Measurements from ENCODE around the gene ARHGEF12. TPM values are rescaled to one million over a fixed set of nuclear protein-coding genes. Genes with fewer than 3 reads are reported as not detected.

The ARHGEF12 gene
- total and polyA plus RNA-seq, 10 of the 15 experiments (the other 5 are each of a cell fraction or from before 2014, with no cell fraction given) = 2.7 to 40.8 (median 20.9) TPM

DNA sequence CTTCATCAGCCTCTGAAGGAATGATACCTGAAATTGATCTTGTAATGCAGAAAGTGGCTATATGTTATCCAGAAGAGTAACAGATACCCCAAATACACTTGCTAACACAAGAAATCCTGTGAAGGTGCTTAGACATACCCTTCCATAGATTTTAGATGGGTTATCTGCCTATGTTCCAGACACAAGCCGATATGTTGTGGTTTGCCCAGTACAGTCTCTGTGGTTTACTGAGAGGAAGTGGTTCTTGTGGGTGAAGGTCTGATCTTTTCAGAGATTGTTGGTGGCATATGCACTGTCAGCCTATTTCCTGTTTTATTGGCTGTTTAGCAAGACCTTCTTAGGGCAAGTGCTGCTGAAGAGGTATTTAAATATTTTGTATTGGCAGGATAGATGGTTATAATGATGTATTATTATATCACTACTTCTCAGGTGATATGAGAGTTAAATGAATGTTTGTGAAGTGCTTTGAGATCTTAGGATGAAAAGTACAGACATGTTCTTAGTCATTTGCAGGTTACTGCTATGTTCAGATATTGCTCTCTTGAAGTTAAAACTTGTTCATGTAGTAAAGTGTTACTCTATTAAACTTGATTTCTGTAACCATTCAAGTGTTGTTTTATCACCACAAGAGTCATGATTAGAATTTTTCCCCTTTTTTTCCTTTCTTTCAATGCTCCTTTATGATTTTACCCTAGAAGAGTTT, 8.2 kb downstream of the ARHGEF12 start (continued):
- TF ChIP-seq, protein P1, sequence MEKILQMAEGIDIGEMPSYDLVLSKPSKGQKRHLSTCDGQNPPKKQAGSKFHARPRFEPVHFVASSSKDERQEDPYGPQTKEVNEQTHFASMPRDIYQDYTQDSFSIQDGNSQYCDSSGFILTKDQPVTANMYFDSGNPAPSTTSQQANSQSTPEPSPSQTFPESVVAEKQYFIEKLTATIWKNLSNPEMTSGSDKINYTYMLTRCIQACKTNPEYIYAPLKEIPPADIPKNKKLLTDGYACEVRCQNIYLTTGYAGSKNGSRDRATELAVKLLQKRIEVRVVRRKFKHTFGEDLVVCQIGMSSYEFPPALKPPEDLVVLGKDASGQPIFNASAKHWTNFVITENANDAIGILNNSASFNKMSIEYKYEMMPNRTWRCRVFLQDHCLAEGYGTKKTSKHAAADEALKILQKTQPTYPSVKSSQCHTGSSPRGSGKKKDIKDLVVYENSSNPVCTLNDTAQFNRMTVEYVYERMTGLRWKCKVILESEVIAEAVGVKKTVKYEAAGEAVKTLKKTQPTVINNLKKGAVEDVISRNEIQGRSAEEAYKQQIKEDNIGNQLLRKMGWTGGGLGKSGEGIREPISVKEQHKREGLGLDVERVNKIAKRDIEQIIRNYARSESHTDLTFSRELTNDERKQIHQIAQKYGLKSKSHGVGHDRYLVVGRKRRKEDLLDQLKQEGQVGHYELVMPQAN (conservative IDR thresholded peaks at IDR 0.05) = 0 out of 2 replicates have a peak, but pooled peaks have one; percentile 15
- TF ChIP-seq, protein P2, sequence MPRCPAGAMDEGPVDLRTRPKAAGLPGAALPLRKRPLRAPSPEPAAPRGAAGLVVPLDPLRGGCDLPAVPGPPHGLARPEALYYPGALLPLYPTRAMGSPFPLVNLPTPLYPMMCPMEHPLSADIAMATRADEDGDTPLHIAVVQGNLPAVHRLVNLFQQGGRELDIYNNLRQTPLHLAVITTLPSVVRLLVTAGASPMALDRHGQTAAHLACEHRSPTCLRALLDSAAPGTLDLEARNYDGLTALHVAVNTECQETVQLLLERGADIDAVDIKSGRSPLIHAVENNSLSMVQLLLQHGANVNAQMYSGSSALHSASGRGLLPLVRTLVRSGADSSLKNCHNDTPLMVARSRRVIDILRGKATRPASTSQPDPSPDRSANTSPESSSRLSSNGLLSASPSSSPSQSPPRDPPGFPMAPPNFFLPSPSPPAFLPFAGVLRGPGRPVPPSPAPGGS (IDR thresholded peaks at IDR 0.05; ENCODE audit: borderline replicate concordance, insufficient read depth, low read depth, low read length, poor library complexity, severe bottlenecking) = peak; percentile 37
- TF ChIP-seq, protein P3, sequence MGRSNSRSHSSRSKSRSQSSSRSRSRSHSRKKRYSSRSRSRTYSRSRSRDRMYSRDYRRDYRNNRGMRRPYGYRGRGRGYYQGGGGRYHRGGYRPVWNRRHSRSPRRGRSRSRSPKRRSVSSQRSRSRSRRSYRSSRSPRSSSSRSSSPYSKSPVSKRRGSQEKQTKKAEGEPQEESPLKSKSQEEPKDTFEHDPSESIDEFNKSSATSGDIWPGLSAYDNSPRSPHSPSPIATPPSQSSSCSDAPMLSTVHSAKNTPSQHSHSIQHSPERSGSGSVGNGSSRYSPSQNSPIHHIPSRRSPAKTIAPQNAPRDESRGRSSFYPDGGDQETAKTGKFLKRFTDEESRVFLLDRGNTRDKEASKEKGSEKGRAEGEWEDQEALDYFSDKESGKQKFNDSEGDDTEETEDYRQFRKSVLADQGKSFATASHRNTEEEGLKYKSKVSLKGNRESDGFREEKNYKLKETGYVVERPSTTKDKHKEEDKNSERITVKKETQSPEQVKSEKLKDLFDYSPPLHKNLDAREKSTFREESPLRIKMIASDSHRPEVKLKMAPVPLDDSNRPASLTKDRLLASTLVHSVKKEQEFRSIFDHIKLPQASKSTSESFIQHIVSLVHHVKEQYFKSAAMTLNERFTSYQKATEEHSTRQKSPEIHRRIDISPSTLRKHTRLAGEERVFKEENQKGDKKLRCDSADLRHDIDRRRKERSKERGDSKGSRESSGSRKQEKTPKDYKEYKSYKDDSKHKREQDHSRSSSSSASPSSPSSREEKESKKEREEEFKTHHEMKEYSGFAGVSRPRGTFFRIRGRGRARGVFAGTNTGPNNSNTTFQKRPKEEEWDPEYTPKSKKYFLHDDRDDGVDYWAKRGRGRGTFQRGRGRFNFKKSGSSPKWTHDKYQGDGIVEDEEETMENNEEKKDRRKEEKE (IDR thresholded peaks at IDR 0.05) = no peak
- TF ChIP-seq NR2F1 (conservative IDR thresholded peaks at IDR 0.05) = no peak; the same call in 1 of the 2 replicates
- TF ChIP-seq BCL11A (IDR thresholded peaks at IDR 0.05; ENCODE audit: low read depth, low read length) = peak; percentile 76
- no peak for TF ChIP-seq POLR2AphosphoS2 (IDR thresholded peaks at IDR 0.05; ENCODE audit: low read depth, low read length)
- no peak for TF ChIP-seq RFX5 (IDR thresholded peaks at IDR 0.05; ENCODE audit: low read depth, low read length)
- TF ChIP-seq CHD4 (IDR thresholded peaks at IDR 0.05) = no peak
- TF ChIP-seq ZNF274 (IDR thresholded peaks at IDR 0.05; ENCODE audit: insufficient read depth, insufficient read length) = no peak
- TF ChIP-seq IKZF1 (conservative IDR thresholded peaks at IDR 0.05) = peak; percentile 91
- TF ChIP-seq, protein P4, sequence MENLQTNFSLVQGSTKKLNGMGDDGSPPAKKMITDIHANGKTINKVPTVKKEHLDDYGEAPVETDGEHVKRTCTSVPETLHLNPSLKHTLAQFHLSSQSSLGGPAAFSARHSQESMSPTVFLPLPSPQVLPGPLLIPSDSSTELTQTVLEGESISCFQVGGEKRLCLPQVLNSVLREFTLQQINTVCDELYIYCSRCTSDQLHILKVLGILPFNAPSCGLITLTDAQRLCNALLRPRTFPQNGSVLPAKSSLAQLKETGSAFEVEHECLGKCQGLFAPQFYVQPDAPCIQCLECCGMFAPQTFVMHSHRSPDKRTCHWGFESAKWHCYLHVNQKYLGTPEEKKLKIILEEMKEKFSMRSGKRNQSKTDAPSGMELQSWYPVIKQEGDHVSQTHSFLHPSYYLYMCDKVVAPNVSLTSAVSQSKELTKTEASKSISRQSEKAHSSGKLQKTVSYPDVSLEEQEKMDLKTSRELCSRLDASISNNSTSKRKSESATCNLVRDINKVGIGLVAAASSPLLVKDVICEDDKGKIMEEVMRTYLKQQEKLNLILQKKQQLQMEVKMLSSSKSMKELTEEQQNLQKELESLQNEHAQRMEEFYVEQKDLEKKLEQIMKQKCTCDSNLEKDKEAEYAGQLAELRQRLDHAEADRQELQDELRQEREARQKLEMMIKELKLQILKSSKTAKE (IDR thresholded peaks at IDR 0.05; ENCODE audit: low read depth, poor library complexity, severe bottlenecking) = peak; percentile 96
- peak; percentile 90 for TF ChIP-seq DPF2 (IDR thresholded peaks at IDR 0.05)
- no peak for TF ChIP-seq MEF2B (IDR thresholded peaks at IDR 0.05; ENCODE audit: partially characterized antibody, poor library complexity, severe bottlenecking)
- TF ChIP-seq YBX1 (IDR thresholded peaks at IDR 0.05) = no peak
- no peak for TF ChIP-seq YY1 (IDR thresholded peaks at IDR 0.05; ENCODE audit: low read depth, low read length)
- no peak for TF ChIP-seq RAD21 (IDR thresholded peaks at IDR 0.05; ENCODE audit: insufficient read depth, low read depth, low read length)
- no peak for TF ChIP-seq LARP7 (IDR thresholded peaks at IDR 0.05)
- TF ChIP-seq BACH1 (IDR thresholded peaks at IDR 0.05; ENCODE audit: borderline replicate concordance) = peak; percentile 53; the same call in 1 of the 2 replicates
- TF ChIP-seq SUZ12 (IDR thresholded peaks at IDR 0.05; ENCODE audit: unreplicated experiment) = no peak
- TF ChIP-seq SREBF1 (IDR thresholded peaks at IDR 0.05; ENCODE audit: low read length) = no peak
- no peak for TF ChIP-seq SMARCA5 (IDR thresholded peaks at IDR 0.05)
- peak; percentile 79; the same call in 1 of the 2 replicates for TF ChIP-seq IRF4 (IDR thresholded peaks at IDR 0.05; ENCODE audit: low read depth, low read length)
